NK-92 (cell line): ENCODE measurements around the gene LMLN.
"Not testable (repeated sequence)": the region's sequence is repeated elsewhere in the genome, so short reads cannot be mapped to it uniquely, and the experiment has no call there.

ENCODE experiments used
- DNase-seq: peaks from one replicate; lab custom pipeline; 2025; ENCODE audit not compliant: unreplicated experiment; lab: John Stamatoyannopoulos, UW

The LMLN gene

DNA sequence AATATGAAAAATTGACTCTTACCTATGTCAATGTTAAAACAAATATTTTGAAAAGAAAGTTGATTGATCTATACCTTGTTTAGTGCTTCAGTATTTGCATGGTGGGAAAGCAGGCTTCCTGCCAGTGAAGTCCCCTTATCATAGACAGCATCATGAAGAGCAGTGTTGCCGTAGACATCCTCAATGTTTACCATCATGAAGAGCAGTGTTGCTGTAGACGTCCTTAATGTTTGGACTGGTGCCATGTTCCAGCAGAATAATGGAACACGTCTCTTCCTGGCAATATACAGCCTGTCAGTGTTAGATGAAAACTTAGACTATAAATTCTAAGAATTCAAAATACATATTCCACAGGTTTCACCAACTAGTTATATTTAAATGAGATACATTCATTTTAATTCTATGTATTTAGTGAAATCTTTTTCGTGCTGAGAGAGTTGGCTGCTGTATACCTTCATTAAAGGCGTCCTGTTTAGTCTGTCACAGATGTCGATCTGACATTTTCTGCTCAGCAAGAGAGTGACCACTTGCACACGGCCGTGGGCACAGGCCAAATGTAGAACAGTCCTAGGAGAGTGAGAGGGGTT lies 116.8 kb downstream of the LMLN start:
- DNase-seq, result no peak

DNA sequence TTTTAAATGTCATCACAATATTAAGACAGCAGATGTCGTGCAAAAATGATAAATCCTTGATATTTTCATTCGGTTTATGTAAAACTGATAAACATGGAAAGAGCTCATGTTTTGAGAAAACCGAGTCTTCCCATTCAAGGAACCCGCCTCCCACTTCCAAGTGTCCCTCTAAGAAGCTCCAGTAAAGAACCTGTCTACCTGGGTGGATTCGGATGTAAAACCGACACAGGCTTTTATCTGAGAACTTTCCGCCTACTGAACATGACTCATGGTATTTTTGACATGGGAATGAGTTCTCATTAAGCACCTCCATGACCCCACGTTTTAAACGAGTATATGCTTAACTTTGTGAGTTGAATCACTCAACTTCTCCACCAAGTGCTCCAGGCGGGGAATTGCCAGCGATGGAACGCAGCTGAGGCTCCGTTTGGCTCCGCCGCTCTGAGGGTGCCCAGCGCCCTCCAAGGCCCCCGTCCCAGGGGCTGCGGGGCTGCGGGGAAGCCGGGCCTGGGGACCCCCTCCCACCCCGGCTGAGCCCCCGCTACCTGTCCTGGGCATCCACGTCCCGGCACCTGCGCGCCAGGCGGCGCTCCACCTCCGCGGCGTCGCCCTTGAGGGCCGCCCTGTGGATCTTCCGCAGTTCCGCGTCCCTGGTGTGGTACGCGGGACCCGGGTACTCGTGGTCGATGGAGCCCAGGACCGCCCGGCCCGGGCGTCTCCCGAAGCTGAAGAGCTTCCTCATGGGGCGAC lies 119.9 kb downstream of the LMLN start:
- no peak for DNase-seq

DNA sequence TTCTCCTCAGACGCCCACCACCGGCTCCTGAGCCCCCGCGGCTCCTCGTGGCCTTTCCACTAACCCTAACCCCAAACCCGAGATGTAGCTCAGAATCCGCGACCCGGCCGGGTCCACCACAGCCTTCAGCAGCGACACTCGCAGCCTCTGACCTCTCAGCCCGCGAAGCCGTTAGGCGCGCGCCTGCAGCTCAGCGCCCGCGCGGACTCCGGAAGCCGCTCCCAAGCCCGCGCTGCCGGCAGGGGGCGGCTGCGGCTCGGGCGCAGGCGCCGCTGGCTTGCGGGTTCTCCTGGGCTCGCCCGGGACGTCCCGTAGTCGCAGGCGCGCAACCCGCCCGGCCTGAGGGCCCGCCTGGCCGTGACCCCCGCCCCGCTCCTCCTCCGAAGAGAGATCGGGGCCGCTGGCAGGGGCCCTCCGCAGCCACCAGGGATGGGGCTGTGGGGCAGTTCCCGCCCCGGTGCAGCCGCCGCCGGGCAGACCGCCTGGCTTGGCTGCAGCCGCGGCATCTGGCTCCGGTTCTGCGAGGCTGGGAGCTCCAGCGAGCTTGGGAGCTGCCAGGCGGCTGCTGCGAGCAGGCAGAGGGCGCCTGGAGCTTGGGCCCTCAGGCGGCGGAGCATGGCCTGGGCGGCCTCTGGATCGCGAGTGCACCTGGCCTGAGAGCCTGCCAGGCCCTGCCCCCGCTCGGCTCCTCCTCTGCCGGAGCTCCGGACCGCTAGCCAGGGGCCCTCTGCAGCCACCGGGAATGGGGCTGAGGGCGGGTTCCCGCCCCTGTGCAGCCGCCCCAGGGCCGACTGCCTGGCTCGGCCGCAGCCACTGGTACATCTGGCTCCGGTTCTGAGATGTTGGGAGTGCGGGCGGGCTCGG lies 120.7 kb downstream of the LMLN start:
- DNase-seq, result no peak

DNA sequence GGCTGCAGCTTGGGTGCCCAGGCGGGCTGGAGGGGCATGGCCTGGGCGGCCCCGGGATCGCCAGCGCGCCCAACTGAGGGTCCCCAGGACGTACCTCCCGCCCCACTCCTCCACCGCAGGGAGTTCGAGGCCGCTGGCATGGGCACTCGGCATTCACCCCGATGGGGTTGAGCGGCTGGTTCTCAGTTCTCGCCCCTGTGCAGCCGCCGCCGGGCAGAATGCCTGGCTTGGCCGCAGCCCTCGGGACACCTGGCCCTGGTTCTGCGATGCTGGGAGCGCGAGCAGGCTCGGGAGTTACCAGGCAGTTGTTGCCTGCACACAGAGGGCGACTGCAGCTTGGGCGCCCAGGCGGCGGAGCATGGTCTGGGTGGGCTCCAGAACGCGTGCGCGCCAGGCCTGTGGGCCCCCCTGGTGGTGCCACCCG lies 121.4 kb downstream of the LMLN start:
- no peak for DNase-seq

DNA sequence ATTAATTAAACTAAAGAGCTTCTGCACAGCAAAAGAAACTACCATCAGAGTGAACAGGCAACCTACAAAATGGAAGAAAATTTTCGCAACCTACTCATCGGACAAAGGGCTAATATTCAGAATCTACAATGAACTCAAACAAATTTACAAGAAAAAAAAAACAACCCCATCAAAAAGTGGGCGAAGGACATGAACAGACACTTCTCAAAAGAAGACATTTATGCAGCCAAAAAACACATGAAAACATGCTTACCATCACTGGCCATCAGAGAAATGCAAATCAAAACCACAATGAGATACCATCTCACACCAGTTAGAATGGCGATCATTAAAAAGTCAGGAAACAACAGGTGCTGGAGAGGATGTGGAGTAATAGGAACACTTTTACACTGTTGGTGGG lies 122.2 kb downstream of the LMLN start:
- not testable (repeated sequence) for DNase-seq

DNA sequence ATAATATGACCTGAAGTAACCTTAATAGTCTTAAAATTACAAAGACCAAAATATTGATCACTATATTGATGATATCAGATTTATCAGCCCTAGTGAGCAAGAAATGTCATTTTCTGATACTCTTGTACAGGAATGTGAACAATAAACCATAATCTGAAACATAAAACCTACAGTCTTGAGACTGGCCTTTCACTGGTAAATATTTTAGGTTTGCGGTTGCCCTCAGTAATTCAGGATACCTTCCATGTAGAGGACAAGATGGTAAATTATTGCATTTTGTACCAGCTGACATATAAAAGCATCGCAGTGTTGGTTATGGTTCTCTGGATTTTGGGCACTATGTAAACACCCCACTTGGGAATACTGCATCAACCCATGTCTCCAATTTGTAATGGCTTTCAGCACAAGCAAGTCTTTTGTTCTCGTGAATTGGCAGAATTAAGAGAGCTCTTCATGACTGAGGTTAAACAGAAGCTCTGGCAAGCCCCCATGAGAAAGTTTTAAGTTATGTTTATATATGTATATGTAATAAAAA lies 128.5 kb downstream of the LMLN start:
- no peak for DNase-seq

DNA sequence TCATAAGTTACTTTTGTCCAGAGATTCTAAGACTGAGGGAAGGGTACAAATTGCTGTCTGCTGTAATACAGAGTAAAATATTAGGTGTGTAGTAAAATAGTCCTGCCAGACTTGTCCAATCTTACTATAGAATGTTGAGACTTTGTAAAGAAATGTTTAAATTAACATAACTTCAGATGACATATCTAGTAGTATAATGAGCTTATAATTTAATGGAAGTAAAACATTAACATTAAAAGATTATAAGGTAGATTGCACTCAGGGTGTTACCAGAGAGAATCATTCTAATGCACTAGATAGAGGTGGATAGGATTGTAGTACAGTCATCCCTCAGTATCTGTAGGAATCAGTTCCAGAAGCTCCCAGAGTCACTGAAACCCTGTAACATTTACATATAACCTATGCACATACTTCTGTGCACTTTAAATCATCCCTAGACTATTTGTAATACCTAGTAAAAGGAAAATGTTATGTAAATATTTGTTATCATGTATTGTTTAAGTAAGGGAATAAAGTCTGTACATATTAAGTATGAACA lies 130.8 kb downstream of the LMLN start:
- DNase-seq, result no peak

DNA sequence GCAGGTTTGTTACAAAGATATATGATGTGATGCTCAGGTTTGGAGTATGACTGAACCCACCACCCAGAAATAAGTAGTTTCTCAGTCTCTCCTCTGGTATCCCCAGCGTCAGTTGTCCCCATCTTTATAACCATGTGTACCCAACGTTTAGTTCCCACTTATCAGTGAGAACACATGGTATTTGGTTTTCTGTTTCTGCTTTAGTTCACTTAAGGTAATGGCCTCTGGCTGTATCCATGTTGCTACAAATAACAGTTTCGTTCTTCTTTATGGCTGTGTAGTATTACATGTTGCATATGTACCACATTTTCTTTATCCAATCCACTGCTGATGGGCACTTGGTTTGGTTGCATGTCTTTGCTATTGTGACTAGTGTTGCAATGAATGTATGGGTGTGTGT lies 132.3 kb downstream of the LMLN start:
- DNase-seq, result no peak

DNA sequence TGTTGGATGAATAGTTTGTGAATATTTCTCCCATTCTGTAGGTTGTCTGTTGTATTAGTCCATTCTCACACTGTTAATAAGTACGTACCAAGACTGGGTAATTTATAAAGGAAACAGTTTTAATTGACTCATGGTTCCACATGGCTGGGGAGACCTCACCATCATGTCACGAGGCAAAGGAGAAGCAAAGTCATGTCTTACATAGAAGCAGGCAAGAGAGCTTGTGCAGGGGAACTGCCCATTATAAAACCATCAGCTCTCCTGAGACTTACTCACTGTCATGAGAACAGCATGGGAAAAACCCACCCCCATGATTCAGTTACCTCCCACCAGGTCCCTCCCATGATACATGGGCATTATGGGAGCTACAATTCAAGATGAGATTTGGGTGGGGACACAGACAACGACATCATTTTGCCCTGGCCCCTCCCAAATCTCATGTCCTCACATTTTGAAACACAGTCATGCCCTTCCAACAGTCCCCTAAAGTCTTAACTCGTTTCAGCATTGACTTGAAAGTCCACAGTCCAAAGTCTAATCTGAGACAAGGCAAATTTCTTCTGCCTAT lies 133.2 kb downstream of the LMLN start:
- no peak for DNase-seq
